ENCODE measurements around the gene SLC39A10.

DNA sequence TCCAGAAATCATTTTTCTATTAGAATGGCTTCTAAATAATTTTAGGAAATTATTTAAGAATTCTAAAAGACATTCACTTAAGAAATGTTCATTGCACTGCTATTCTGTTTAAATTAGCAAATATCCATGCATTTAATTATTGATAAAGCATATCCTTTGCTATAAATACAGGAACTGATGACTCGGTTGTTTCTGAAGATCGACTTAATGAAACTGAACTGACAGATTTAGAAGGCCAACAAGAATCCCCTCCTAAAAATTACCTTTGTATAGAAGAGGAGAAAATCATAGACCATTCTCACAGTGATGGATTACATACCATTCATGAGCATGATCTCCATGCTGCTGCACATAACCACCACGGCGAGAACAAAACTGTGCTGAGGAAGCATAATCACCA is 59.4 kb downstream of the SLC39A10 start:
- TF ChIP-seq EZH2phosphoT487 (IDR thresholded peaks at IDR 0.05; ENCODE audit: insufficient read depth, low read depth) = no peak
- TF ChIP-seq EZH2 (IDR thresholded peaks at IDR 0.05; ENCODE audit: insufficient read depth, poor library complexity, severe bottlenecking) = no peak

Data from GM23248 (cell line).